Prostate gland (tissue), 2 donors: ENCODE results near the gene SSTR3.

Experiments
- CTCF ChIP-seq, 4 experiments: fragments of 200-600 bp in 2 of 4; fragments of 450-650 bp in 2 of 4; sonication (generic) in 2 of 4; IDR thresholded peaks; 1 replicate in 3 of 4; 2 replicates in 1 of 4; pipeline ENCODE4 v1.5.1; 2016 to 2019; ENCODE audit warnings: antibody characterized with exemption in 4 of 4, mild to moderate bottlenecking in 2 of 4, moderate library complexity in 2 of 4
- POLR2A ChIP-seq: fragments of 450-650 bp; IDR thresholded peaks from one replicate; pipeline ENCODE4 v1.6.1; 2016; ENCODE audit warnings: antibody characterized with exemption, mild to moderate bottlenecking
- POLR2AphosphoS5 ChIP-seq: sonication (generic); formaldehyde crosslinking; IDR thresholded peaks from one replicate; pipeline ENCODE4 v1.6.1; 2017; ENCODE audit warnings: antibody characterized with exemption

GRCh38 chr22:37230673-37231405, 18.6 kb upstream of the SSTR3 start:
- TF ChIP-seq CTCF (IDR thresholded peaks at IDR 0.05) (no peak), POLR2AphosphoS5 (no peak), POLR2A (no peak)
